Measurements from ENCODE around the gene BAZ2A. TPM values are rescaled to one million over a fixed set of nuclear protein-coding genes. Genes with fewer than 3 reads are reported as not detected.

BAZ2A gene
- total and polyA plus RNA-seq, 8 donors, result 26.7 to 59.9 (median 39.1) TPM

- intact Hi-C loops (cut with DNase I), result no loop called here
- no peaks in the 10 kb centered on the region for H3K27me3 ChIP-seq
- H3K36me3 ChIP-seq, result no peaks in the 10 kb centered on the region
- H3K4me3 ChIP-seq, result no peak overlapping the region
- no peak overlapping the region for H3K27ac ChIP-seq
- TF ChIP-seq, protein P1, sequence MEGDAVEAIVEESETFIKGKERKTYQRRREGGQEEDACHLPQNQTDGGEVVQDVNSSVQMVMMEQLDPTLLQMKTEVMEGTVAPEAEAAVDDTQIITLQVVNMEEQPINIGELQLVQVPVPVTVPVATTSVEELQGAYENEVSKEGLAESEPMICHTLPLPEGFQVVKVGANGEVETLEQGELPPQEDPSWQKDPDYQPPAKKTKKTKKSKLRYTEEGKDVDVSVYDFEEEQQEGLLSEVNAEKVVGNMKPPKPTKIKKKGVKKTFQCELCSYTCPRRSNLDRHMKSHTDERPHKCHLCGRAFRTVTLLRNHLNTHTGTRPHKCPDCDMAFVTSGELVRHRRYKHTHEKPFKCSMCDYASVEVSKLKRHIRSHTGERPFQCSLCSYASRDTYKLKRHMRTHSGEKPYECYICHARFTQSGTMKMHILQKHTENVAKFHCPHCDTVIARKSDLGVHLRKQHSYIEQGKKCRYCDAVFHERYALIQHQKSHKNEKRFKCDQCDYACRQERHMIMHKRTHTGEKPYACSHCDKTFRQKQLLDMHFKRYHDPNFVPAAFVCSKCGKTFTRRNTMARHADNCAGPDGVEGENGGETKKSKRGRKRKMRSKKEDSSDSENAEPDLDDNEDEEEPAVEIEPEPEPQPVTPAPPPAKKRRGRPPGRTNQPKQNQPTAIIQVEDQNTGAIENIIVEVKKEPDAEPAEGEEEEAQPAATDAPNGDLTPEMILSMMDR (IDR thresholded peaks at IDR 0.05), result no peak
- no peak for DNase-seq
- no peaks in the 10 kb centered on the region for H3K9me3 ChIP-seq
- FAIRE-seq, result no peak
- no peak for ATAC-seq
- H3K4me1 ChIP-seq, result peaks cover 0 to 19% (median 0%) of the 10 kb centered on the region in 3 donors
Measured at GRCh38 chr12:56626701-56627100, 3.4 kb downstream of the BAZ2A start.

GRCh38 chr12:56622535-56622934, 7.6 kb downstream of the BAZ2A start:
- Histone ChIP-seq H3K36me3 (peaks cover 0 to 8% (median 0%) of the 10 kb centered on the region in 3 donors), H3K4me1 (peaks cover 0 to 5% (median 0%) of the 10 kb centered on the region in 3 donors), H3K9me3 (no peaks in the 10 kb centered on the region), H3K4me3 (no peak overlapping the region), H3K27ac (no peak overlapping the region), H3K27me3 (no peaks in the 10 kb centered on the region)
- no peak for DNase-seq
- intact Hi-C loops (cut with DNase I), result no loop called here
- 85 to 92% methylated on average over 1 of the region's 1 CpG for WGBS, 2 donors
- TF ChIP-seq, protein P1 (IDR thresholded peaks at IDR 0.05), result no peak
- no peak for FAIRE-seq
- no peak for ATAC-seq

- H3K36me3 ChIP-seq, result peaks cover 3 to 60% (median 47%) of the 10 kb centered on the region in 3 donors
- H3K4me1 ChIP-seq, result no peaks in the 10 kb centered on the region
- no peaks in the 10 kb centered on the region for H3K9me3 ChIP-seq
- intact Hi-C loops (cut with DNase I), result no loop called here
- TF ChIP-seq, protein P1 (IDR thresholded peaks at IDR 0.05), result no peak
- FAIRE-seq, result no peak
- DNase-seq, result no peak
- no peaks in the 10 kb centered on the region for H3K27me3 ChIP-seq
- H3K4me3 ChIP-seq, result no peak overlapping the region
- no peak overlapping the region for H3K27ac ChIP-seq
- ATAC-seq, result no peak
Measured at GRCh38 chr12:56616925-56617324, 13.2 kb downstream of the BAZ2A start.

DNA sequence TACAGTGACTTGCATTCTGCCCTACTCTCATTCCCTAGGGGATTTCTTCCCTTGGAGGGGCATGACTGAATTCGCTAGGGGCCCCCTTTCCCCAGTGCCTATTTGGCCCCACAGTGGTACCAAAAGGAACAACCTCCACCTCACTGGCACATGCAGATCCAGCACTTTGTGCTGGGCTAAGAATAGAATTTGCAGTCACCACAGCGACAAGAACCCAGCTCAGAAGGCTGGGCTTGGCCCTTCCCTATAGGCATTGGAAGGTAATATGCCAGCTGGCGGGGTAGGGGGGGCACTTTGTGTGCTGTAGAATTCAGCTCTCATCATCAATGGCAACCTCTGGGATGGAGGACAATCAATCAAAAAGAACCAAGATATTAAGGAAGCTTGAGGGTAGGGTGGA, 13.9 kb downstream of the BAZ2A start:
- Histone ChIP-seq H3K27ac (no peak overlapping the region), H3K9me3 (no peaks in the 10 kb centered on the region), H3K4me1 (no peaks in the 10 kb centered on the region), H3K27me3 (no peaks in the 10 kb centered on the region), H3K36me3 (peaks cover 7 to 66% (median 53%) of the 10 kb centered on the region in 3 donors), H3K4me3 (no peak overlapping the region)
- ATAC-seq (no peak), DNase-seq (no peak), FAIRE-seq (no peak)
- TF ChIP-seq, protein P1 (IDR thresholded peaks at IDR 0.05), result no peak
- 94 to 98% methylated on average over 3 of the region's 3 CpGs for WGBS, 2 donors
- intact Hi-C loops (cut with DNase I), result no loop called here

GRCh38 chr12:56614627-56615026, 15.5 kb downstream of the BAZ2A start:
- H3K4me3 ChIP-seq, result no peak overlapping the region
- no peak for ATAC-seq
- TF ChIP-seq, protein P1 (IDR thresholded peaks at IDR 0.05), result no peak
- no peaks in the 10 kb centered on the region for H3K27me3 ChIP-seq
- H3K4me1 ChIP-seq, result no peaks in the 10 kb centered on the region
- H3K9me3 ChIP-seq, result no peaks in the 10 kb centered on the region
- intact Hi-C loops (cut with DNase I), result no loop called here
- H3K36me3 ChIP-seq, result peaks cover 7 to 75% (median 70%) of the 10 kb centered on the region in 3 donors
- no peak for FAIRE-seq
- no peak for DNase-seq
- no peak overlapping the region for H3K27ac ChIP-seq
- 84 to 89% methylated on average over 8 of the region's 8 CpGs for WGBS, 2 donors

All from pancreas (tissue), 10 donors.